ENCODE results near the gene NACC2.

Gene NACC2, protein sequence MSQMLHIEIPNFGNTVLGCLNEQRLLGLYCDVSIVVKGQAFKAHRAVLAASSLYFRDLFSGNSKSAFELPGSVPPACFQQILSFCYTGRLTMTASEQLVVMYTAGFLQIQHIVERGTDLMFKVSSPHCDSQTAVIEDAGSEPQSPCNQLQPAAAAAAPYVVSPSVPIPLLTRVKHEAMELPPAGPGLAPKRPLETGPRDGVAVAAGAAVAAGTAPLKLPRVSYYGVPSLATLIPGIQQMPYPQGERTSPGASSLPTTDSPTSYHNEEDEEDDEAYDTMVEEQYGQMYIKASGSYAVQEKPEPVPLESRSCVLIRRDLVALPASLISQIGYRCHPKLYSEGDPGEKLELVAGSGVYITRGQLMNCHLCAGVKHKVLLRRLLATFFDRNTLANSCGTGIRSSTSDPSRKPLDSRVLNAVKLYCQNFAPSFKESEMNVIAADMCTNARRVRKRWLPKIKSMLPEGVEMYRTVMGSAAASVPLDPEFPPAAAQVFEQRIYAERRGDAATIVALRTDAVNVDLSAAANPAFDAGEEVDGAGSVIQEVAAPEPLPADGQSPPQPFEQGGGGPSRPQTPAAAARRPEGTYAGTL

DNA sequence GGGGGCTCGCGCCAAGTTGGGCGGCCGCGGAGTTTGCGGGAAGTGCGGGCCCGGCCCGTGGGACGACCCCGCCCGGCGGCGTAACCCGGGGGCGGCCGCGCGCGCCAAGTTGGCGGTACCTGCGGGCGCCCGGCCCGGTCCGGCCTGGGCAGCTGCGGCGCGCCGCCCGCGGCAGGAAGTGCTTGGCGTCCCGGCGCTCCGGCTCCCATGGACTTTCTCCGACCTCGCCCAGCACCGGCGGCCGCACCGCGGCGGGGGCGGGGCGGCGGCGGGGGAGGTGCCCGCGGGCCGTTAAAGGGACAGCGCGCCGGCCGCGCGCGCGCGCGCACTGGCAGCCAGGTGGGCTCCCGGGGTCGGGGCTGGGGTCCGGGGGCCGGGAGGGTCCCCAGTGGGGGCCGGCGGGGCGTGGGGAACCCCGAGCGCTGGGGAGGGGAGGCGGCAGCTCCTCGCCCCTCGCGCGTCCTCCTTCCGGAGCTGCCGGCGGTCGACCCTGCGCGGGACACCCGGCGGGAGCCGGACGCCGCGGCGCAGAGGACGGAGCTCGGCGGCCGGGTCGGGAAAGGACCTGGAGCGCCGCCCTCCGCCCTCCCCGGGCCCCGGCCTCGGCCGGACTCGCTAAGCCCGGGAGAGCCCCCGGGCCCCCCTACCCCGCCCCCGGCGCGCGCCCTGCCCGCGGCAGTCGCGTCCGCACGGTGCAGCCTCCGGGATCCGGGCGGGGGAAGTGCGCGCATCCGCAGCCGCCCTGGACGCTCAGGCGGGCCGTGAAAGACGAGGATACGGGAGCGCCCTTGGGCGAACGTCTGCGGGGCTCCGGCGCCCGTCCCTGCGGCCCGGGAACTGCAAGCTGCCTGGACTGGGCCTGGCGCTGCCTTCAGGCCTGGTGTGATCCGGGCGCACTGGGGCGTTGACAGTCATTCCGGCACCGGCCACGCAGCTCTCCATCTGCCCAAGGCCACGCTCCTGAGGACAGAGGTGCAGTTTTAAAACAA is at the start of gene NACC2:
TSS of gene NACC2 (minus strand) at position 220 of the 989 bp plus-strand sequence. CDS start 44,768 bp downstream, outside the sequence.
- CTCF ChIA-PET: interaction anchor here (1.0 to 4.3 kb wide), 6 partner anchors 12 to 128 kb away, joined by 3 to 30 read pairs (median 4); no protein-coding TSS in a partner anchor
- H3K4me3 ChIP-seq (ENCODE audit: low read depth, low read length): peak within 1 kb of the TSS; percentile 75
- no peak for DNase-seq (ENCODE audit: low read depth, low spot score)
- POLR2A ChIA-PET: interaction anchor here (1.0 to 1.5 kb wide), 3 partner anchors 14 to 43 kb away, joined by 3 to 8 read pairs (median 7); no protein-coding TSS in a partner anchor
- TF ChIP-seq, protein P1, sequence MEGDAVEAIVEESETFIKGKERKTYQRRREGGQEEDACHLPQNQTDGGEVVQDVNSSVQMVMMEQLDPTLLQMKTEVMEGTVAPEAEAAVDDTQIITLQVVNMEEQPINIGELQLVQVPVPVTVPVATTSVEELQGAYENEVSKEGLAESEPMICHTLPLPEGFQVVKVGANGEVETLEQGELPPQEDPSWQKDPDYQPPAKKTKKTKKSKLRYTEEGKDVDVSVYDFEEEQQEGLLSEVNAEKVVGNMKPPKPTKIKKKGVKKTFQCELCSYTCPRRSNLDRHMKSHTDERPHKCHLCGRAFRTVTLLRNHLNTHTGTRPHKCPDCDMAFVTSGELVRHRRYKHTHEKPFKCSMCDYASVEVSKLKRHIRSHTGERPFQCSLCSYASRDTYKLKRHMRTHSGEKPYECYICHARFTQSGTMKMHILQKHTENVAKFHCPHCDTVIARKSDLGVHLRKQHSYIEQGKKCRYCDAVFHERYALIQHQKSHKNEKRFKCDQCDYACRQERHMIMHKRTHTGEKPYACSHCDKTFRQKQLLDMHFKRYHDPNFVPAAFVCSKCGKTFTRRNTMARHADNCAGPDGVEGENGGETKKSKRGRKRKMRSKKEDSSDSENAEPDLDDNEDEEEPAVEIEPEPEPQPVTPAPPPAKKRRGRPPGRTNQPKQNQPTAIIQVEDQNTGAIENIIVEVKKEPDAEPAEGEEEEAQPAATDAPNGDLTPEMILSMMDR (IDR thresholded peaks at IDR 0.05; ENCODE audit: insufficient read depth, low read length, missing control alignments): no peak

DNA sequence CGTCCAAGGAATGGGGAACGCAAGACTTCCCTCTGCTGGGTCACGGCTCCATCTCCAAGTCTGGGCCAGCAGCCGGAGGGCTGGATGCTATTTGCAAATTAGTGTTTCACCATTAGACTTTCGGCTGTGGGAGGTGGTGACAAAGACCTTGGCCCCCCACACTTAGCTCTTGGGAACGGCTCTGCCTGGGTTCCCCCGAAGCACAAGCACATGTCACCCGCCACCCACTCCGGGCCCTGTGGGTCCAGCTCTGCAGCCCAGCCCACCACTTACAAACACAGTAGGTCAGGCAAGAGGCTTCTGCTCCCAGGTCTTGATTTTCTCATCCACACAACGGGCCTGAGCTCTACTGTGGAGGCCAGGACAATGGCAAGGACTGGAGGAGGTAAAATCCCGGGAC is 49.4 kb upstream of the NACC2 start:
- DNase-seq (ENCODE audit: low read depth, low spot score): no peak
- no peak overlapping the region for H3K4me3 ChIP-seq (ENCODE audit: low read depth, low read length)
- TF ChIP-seq, protein P1 (IDR thresholded peaks at IDR 0.05; ENCODE audit: insufficient read depth, low read length, missing control alignments): no peak
- ChIA-PET POLR2A (no interaction called here), CTCF (no interaction called here)

GRCh38 chr9:136143215-136144001 is 48.3 kb upstream of the NACC2 start:
- ChIA-PET CTCF (no interaction called here), POLR2A (no interaction called here)
- no peak for DNase-seq (ENCODE audit: low read depth, low spot score)
- H3K4me3 ChIP-seq (ENCODE audit: low read depth, low read length): no peak overlapping the region
- TF ChIP-seq, protein P1 (IDR thresholded peaks at IDR 0.05; ENCODE audit: insufficient read depth, low read length, missing control alignments): peak; percentile 30

DNA sequence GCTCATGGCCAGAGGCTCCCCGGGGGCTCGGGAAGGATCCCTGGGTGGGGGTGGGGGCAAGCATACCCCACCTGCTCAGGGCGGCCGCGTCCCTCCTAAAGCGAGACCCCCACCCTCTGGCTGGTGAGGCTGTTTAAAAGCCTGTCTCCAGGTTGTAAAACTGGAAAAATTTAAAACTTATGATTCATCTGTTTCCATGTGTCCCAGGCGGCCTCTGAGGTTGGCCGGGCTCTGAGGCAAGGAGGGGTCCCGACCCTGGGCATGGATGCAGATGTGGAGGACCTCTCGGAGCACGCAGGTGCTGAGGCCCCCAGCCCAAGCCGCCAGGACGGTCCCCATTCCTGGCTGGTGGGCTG is 47.7 kb upstream of the NACC2 start:
- H3K4me3 ChIP-seq (ENCODE audit: low read depth, low read length): no peak overlapping the region
- CTCF ChIA-PET: no interaction called here
- POLR2A ChIA-PET: no interaction called here
- DNase-seq (ENCODE audit: low read depth, low spot score): no peak
- TF ChIP-seq, protein P1 (IDR thresholded peaks at IDR 0.05; ENCODE audit: insufficient read depth, low read length, missing control alignments): no peak

DNA sequence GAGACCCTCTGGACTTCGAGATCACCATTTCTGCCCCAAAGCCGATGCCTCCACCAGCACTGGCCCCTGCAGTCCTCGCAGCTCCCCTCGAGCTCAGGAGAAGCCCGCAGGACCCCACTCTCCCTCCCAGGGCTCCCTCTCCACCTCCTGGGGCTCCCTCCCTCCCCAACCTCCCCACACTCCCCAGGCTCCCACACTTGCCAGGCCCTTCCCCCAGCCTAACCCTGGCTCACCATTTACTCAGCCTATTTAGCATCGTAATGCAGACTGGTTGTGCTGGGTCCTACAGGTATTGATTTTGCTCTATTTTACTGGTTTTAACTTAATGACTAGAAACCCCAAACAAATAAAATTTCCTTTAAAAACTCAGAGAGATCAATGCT is 47.3 kb upstream of the NACC2 start:
- ChIA-PET CTCF (interaction anchor here (0.8 to 2.8 kb wide), 5 partner anchors 10 to 142 kb away, joined by 3 to 15 read pairs (median 4); no protein-coding TSS in a partner anchor), POLR2A (no interaction called here)
- TF ChIP-seq, protein P1 (IDR thresholded peaks at IDR 0.05; ENCODE audit: insufficient read depth, low read length, missing control alignments): no peak
- DNase-seq (ENCODE audit: low read depth, low spot score): no peak
- no peak overlapping the region for H3K4me3 ChIP-seq (ENCODE audit: low read depth, low read length)
